Measurements from ENCODE around the gene ITGB1. TPM values are rescaled to one million over a fixed set of nuclear protein-coding genes. Genes with fewer than 3 reads are reported as not detected.
A peak's percentile ranks its signal among the peaks of the same experiment; 100 is the strongest.

Gene ITGB1
- total RNA-seq, 1 experiment from 2014 or later = 317 TPM

DNA sequence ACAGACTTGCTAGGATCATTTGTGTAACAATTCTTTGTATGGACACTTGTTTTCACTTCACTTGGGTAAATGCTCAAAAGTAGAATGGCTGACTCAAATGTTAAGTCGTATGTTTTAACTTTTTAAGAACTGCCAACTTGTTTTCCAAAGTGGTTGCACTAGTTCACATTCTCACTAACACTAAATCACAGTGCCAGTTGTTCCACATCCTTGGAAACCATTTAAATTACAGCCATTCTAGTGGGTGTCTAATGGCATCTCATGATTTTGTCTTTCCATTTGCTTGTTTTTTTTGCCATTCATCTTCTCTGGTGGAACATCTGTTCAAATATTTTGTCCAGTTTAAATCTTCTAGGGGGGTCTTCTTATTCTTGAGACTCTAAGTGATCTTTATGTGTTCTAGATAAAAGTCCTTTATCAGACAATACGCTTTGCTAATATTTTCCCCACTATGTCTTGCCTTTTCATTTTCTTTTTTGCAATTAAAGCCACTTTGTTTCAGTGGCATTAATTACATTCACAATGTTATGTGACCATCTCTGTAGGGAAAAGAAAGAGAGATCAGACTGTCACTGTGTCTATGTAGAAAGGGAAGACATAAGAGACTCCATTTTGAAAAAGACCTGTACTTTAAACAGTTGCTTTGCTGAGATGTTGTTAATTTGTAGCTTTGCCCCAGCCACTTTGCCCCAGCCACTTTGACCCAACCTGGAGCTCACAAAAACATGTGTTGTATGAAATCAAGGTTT, 63.9 kb downstream of the ITGB1 start (continued):
- TF ChIP-seq, protein P1, sequence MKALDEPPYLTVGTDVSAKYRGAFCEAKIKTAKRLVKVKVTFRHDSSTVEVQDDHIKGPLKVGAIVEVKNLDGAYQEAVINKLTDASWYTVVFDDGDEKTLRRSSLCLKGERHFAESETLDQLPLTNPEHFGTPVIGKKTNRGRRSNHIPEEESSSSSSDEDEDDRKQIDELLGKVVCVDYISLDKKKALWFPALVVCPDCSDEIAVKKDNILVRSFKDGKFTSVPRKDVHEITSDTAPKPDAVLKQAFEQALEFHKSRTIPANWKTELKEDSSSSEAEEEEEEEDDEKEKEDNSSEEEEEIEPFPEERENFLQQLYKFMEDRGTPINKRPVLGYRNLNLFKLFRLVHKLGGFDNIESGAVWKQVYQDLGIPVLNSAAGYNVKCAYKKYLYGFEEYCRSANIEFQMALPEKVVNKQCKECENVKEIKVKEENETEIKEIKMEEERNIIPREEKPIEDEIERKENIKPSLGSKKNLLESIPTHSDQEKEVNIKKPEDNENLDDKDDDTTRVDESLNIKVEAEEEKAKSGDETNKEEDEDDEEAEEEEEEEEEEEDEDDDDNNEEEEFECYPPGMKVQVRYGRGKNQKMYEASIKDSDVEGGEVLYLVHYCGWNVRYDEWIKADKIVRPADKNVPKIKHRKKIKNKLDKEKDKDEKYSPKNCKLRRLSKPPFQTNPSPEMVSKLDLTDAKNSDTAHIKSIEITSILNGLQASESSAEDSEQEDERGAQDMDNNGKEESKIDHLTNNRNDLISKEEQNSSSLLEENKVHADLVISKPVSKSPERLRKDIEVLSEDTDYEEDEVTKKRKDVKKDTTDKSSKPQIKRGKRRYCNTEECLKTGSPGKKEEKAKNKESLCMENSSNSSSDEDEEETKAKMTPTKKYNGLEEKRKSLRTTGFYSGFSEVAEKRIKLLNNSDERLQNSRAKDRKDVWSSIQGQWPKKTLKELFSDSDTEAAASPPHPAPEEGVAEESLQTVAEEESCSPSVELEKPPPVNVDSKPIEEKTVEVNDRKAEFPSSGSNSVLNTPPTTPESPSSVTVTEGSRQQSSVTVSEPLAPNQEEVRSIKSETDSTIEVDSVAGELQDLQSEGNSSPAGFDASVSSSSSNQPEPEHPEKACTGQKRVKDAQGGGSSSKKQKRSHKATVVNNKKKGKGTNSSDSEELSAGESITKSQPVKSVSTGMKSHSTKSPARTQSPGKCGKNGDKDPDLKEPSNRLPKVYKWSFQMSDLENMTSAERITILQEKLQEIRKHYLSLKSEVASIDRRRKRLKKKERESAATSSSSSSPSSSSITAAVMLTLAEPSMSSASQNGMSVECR (CRISPR knock-in tag; IDR thresholded peaks at IDR 0.05; ENCODE audit: borderline replicate concordance) = no peak

DNA sequence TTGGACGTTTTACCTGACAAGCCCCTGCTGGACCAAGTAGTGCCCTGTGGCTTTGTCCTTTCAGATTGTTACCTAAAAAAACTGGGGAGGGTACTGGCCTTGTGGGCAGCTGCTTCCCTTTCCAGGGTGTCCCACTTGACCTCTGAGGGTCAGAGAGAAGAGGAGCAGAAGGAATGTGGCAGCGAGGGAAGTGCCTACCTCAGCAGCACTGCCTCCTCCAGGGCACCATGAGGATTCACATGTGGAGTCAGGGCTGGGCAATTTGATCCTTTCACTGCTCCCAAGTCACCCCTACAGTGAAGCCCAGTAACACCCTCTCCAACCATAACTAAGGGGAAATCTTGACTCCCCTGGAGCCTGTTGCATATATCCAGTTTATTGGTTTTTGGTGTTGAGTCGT, 64.6 kb downstream of the ITGB1 start:
- ATAC-seq = peak; percentile 98
- TF ChIP-seq CREM (CRISPR knock-in tag; IDR thresholded peaks at IDR 0.05) (no peak), MLX (CRISPR knock-in tag; IDR thresholded peaks at IDR 0.05) (no peak), ZNF219 (CRISPR knock-in tag; IDR thresholded peaks at IDR 0.05; ENCODE audit: borderline replicate concordance) (no peak), ERG (CRISPR knock-in tag; IDR thresholded peaks at IDR 0.05) (no peak), E2F4 (CRISPR knock-in tag; IDR thresholded peaks at IDR 0.05; ENCODE audit: borderline replicate concordance, low read depth) (no peak), ESRRA (CRISPR knock-in tag; IDR thresholded peaks at IDR 0.05; ENCODE audit: borderline replicate concordance) (no peak), GRHL2 (CRISPR knock-in tag; IDR thresholded peaks at IDR 0.05; ENCODE audit: insufficient replicate concordance, severe bottlenecking) (no peak), STAT6 (CRISPR knock-in tag; conservative IDR thresholded peaks at IDR 0.05; ENCODE audit: low read depth) (no peak), TEAD4 (CRISPR knock-in tag; IDR thresholded peaks at IDR 0.05) (no peak), NR1H2 (CRISPR knock-in tag; IDR thresholded peaks at IDR 0.05) (no peak), FOXP1 (CRISPR knock-in tag; IDR thresholded peaks at IDR 0.05; ENCODE audit: borderline replicate concordance) (no peak), MYBL2 (CRISPR knock-in tag; IDR thresholded peaks at IDR 0.05) (no peak), OVOL2 (CRISPR knock-in tag; IDR thresholded peaks at IDR 0.05; ENCODE audit: borderline replicate concordance) (no peak), ZBTB43 (CRISPR knock-in tag; IDR thresholded peaks at IDR 0.05) (no peak), EMX1 (CRISPR knock-in tag; IDR thresholded peaks at IDR 0.05) (no peak), ZNF232 (CRISPR knock-in tag; IDR thresholded peaks at IDR 0.05) (no peak), ZNF423 (CRISPR knock-in tag; IDR thresholded peaks at IDR 0.05) (no peak)
- DNase-seq (ENCODE audit: low spot score) = peak; percentile 57
- H3K4me3 Mint-ChIP-seq = no peak overlapping the region
- peaks cover 18% of the 10 kb centered on the region for H3K4me1 Mint-ChIP-seq
- POLR2A ChIA-PET = no interaction called here
- peak overlapping the region; percentile 75; the same call in 1 of the 2 replicates for H3K27ac Mint-ChIP-seq
- no peaks in the 10 kb centered on the region for H3K27me3 Mint-ChIP-seq (ENCODE audit: low read depth)
- CTCF ChIA-PET = interaction anchor here (0.7 to 1.3 kb wide), 6 partner anchors 11 to 262 kb away, joined by 3 to 5 read pairs (median 3); no protein-coding TSS in a partner anchor
- no peaks in the 10 kb centered on the region for H3K9me3 Mint-ChIP-seq
- H3K36me3 Mint-ChIP-seq = peaks cover 15% of the 10 kb centered on the region

Data from WTC11 (cell line).